GM23338 (cell line): ENCODE results near the gene MEX3B.

Source experiments
- EZH2 ChIP-seq: fragments of 200-600 bp; sonication (generic); IDR thresholded peaks from one replicate; pipeline ENCODE4 v1.8.0; 2017; ENCODE audit warnings: antibody characterized with exemption, mild to moderate bottlenecking, low read depth; ENCODE audit not compliant: unreplicated experiment
- EZH2phosphoT487 ChIP-seq: fragments of 200-600 bp; sonication (generic); IDR thresholded peaks from one replicate; pipeline ENCODE4 v1.8.1; 2018; ENCODE audit warnings: antibody characterized with exemption; ENCODE audit not compliant: unreplicated experiment
- JUNB ChIP-seq: IDR thresholded peaks from one replicate; pipeline ENCODE4 v1.6.1; 2016; ENCODE audit warnings: antibody characterized with exemption; ENCODE audit not compliant: unreplicated experiment
- TF ChIP-seq, protein P1 (sequence below), 2 experiments: fragments of 200-600 bp in 1 of 2; sonication (generic) in 1 of 2; conservative IDR thresholded peaks; 2 replicates each; pipeline versions ENCODE4 v1.5.1 to v1.6.1; 2016 to 2017; ENCODE audit warnings: antibody characterized with exemption in 2 of 2, low read depth in 2 of 2, mild to moderate bottlenecking in 2 of 2, moderate library complexity in 1 of 2

DNA sequence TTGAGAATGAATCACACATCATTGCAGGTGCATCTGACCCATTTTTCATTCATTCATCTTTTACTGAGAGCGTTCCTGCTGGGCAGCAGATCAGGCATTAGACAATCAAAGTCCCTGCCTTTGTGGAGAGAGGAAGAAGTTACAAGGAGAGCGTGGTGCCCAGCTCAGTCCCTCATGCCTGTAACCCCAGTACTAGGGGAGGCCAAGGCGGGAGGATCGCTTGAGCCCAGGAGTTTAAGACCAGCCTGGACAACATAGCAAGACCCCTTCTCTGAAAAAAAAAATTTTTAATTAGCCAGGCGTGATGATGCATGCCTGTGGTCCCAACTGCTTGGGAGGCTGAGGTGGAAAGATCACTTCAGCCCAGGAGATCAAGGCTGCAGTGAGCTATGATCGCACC, 35.0 kb upstream of the MEX3B start:
- TF ChIP-seq EZH2phosphoT487 (no peak), JUNB (no peak), EZH2 (no peak)
- TF ChIP-seq, protein P1, sequence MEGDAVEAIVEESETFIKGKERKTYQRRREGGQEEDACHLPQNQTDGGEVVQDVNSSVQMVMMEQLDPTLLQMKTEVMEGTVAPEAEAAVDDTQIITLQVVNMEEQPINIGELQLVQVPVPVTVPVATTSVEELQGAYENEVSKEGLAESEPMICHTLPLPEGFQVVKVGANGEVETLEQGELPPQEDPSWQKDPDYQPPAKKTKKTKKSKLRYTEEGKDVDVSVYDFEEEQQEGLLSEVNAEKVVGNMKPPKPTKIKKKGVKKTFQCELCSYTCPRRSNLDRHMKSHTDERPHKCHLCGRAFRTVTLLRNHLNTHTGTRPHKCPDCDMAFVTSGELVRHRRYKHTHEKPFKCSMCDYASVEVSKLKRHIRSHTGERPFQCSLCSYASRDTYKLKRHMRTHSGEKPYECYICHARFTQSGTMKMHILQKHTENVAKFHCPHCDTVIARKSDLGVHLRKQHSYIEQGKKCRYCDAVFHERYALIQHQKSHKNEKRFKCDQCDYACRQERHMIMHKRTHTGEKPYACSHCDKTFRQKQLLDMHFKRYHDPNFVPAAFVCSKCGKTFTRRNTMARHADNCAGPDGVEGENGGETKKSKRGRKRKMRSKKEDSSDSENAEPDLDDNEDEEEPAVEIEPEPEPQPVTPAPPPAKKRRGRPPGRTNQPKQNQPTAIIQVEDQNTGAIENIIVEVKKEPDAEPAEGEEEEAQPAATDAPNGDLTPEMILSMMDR (conservative IDR thresholded peaks at IDR 0.05; ENCODE audit: low read depth in 2 of 2): no peak
